Measurements from ENCODE around the gene AGBL1. TPM values are rescaled to one million over a fixed set of nuclear protein-coding genes. Genes with fewer than 3 reads are reported as not detected.

Gene AGBL1
- total RNA-seq, 1 donor from 2014 or later, result 0.76 TPM

DNA sequence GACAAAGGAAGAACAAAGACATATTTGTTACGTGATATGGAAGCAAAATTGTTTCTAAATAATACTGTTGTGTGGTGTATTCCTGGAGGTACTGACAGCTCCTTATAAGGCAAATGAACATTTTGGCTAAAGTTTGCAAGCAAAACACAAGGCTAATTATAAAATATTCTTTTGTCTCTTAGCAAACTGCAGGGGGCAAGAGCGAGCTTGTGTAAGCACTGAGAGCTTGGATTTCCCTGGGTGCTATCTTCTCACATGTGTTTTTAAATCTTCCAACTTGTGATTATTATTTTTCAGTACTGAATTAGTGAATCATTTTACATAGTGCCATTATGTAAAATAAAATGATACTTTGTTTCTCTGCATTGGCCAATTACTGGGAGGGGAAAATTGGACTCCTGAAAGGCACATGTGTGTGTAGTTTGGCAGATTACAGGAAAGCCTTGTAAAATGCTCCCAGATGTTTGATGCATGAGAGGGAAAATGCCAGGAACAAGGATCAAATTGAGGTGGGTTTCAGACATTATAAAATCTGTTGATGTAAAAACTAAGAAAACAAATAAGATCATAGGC is 611.5 kb downstream of the AGBL1 start:
- TF ChIP-seq, protein P1, sequence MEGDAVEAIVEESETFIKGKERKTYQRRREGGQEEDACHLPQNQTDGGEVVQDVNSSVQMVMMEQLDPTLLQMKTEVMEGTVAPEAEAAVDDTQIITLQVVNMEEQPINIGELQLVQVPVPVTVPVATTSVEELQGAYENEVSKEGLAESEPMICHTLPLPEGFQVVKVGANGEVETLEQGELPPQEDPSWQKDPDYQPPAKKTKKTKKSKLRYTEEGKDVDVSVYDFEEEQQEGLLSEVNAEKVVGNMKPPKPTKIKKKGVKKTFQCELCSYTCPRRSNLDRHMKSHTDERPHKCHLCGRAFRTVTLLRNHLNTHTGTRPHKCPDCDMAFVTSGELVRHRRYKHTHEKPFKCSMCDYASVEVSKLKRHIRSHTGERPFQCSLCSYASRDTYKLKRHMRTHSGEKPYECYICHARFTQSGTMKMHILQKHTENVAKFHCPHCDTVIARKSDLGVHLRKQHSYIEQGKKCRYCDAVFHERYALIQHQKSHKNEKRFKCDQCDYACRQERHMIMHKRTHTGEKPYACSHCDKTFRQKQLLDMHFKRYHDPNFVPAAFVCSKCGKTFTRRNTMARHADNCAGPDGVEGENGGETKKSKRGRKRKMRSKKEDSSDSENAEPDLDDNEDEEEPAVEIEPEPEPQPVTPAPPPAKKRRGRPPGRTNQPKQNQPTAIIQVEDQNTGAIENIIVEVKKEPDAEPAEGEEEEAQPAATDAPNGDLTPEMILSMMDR (IDR thresholded peaks at IDR 0.05; ENCODE audit: partially characterized antibody, unreplicated experiment), result no peak
- H3K9me3 Mint-ChIP-seq (ENCODE audit: unreplicated experiment), result peaks cover 2% of the 10 kb centered on the region
- no peaks in the 10 kb centered on the region for H3K4me1 Mint-ChIP-seq (ENCODE audit: low read depth, unreplicated experiment)
- no peaks in the 10 kb centered on the region for H3K27me3 Mint-ChIP-seq (ENCODE audit: unreplicated experiment)
- peak; percentile 27 for DNase-seq
- H3K36me3 Mint-ChIP-seq (ENCODE audit: unreplicated experiment), result no peaks in the 10 kb centered on the region
- no peak overlapping the region for H3K27ac Mint-ChIP-seq (ENCODE audit: unreplicated experiment)
- H3K4me3 Mint-ChIP-seq (ENCODE audit: unreplicated experiment), result no peak overlapping the region

DNA sequence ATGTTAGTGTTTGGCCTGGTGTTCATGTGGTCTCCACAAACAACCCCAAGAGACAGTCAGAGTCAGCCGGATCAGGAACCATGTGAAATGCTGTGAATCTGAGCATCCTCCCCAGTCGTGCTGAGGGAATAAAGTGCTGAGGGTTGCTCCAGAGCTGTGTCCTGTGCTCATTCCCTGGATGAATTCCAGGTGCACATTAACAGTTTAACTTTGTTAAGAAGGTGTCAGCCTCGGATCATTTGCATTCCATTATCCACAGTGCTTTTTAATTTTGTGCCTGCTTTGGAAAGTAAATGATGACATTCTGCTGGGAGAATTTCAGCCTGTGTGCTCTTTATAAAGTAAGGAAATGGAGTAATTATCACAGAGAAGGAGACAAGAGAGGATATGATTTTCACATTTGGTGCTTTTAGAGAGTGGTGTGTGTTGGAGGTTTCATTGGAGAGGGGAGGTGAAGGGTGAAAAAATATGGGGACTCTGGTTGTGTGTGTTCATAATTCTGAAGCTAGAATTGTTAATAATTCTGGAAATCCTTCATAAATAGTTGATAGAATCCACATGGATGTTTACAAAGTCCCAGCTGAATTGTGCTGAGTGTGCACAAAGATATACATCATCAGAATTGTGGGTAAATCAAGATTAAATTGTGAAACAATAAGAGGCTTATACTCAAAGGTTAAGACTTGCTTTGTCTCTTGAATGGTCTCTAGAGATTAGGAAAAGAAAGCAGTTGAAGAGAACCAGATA is 621.4 kb downstream of the AGBL1 start:
- Mint-ChIP-seq H3K4me3 (ENCODE audit: unreplicated experiment) (no peak overlapping the region), H3K27ac (ENCODE audit: unreplicated experiment) (no peak overlapping the region), H3K36me3 (ENCODE audit: unreplicated experiment) (peaks cover 15% of the 10 kb centered on the region), H3K9me3 (ENCODE audit: unreplicated experiment) (peaks cover 2% of the 10 kb centered on the region), H3K4me1 (ENCODE audit: low read depth, unreplicated experiment) (peaks cover 2% of the 10 kb centered on the region), H3K27me3 (ENCODE audit: unreplicated experiment) (no peaks in the 10 kb centered on the region)
- TF ChIP-seq, protein P1 (IDR thresholded peaks at IDR 0.05; ENCODE audit: partially characterized antibody, unreplicated experiment), result no peak
- no peak for DNase-seq

DNA sequence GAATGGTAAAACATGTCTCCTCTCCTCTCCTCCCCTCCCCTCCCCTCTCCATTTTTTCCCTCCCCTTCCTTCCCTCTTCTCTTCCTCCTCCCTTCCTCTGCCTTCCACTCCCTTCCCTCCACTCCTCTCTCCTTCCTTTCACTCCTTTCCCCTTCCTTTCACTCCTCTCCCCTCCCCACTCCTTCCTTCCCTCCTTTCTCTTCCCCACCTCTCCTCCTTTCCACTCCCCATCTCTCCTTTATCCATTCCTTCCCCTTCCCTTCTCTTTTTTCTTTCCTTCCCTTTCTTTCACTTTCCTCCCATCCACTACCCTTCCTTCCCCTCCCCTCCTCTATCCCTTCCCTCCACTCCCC is 621.9 kb downstream of the AGBL1 start:
- peaks cover 2% of the 10 kb centered on the region for H3K4me1 Mint-ChIP-seq (ENCODE audit: low read depth, unreplicated experiment)

DNA sequence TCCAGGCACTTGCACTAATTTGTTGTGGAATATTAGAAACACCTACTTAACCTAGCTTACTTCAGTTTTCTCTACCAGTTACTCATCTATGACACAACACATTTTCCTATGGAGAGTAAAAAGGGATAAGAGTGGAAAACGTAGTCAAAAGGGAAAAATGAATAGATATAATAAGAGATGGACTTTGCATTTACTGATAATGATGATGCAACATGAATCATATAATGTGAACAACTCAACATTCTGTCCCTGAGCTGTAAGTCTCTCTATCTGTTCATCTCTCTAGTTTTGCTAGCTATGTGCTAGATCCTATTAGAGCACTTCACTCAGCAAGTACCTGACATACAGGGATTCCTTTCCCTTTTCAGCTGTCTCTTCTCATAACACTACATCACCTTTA is 627.1 kb downstream of the AGBL1 start:
- no peak for DNase-seq
- peaks cover 2% of the 10 kb centered on the region for H3K9me3 Mint-ChIP-seq (ENCODE audit: unreplicated experiment)
- H3K4me3 Mint-ChIP-seq (ENCODE audit: unreplicated experiment), result no peak overlapping the region
- TF ChIP-seq, protein P1 (IDR thresholded peaks at IDR 0.05; ENCODE audit: partially characterized antibody, unreplicated experiment), result no peak
- no peaks in the 10 kb centered on the region for H3K27me3 Mint-ChIP-seq (ENCODE audit: unreplicated experiment)
- peaks cover 5% of the 10 kb centered on the region for H3K36me3 Mint-ChIP-seq (ENCODE audit: unreplicated experiment)
- no peaks in the 10 kb centered on the region for H3K4me1 Mint-ChIP-seq (ENCODE audit: low read depth, unreplicated experiment)
- H3K27ac Mint-ChIP-seq (ENCODE audit: unreplicated experiment), result no peak overlapping the region

More for the DNA sequence above, 621.9 kb downstream of the AGBL1 start:
- Mint-ChIP-seq H3K4me3 (ENCODE audit: unreplicated experiment) (no peak overlapping the region), H3K9me3 (ENCODE audit: unreplicated experiment) (peaks cover 2% of the 10 kb centered on the region), H3K27ac (ENCODE audit: unreplicated experiment) (no peak overlapping the region), H3K27me3 (ENCODE audit: unreplicated experiment) (no peaks in the 10 kb centered on the region), H3K36me3 (ENCODE audit: unreplicated experiment) (peaks cover 15% of the 10 kb centered on the region)
- TF ChIP-seq, protein P1 (IDR thresholded peaks at IDR 0.05; ENCODE audit: partially characterized antibody, unreplicated experiment), result no peak
- no peak for DNase-seq

DNA sequence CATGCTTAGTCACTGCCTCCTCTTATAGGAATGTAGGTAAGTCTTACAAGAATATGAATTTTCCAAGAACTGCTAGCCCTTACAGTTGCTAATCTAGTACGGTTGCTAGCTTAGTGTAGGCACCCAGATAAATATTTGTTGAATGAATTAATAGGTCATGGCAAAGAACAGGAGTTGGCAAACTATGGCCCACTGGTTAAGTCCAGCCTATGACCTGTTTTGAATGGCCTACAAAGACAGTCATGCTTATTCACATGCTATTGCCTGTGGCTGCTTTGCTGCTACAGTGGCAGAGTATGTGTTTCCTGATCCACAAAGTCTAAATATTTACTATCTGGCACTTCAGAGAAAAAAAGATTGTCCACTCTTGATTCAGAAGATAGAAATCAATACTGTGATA is 631.8 kb downstream of the AGBL1 start:
- TF ChIP-seq, protein P1 (IDR thresholded peaks at IDR 0.05; ENCODE audit: partially characterized antibody, unreplicated experiment), result no peak
- H3K27ac Mint-ChIP-seq (ENCODE audit: unreplicated experiment), result no peak overlapping the region
- no peak for DNase-seq
- H3K27me3 Mint-ChIP-seq (ENCODE audit: unreplicated experiment), result peaks cover 5% of the 10 kb centered on the region
- H3K9me3 Mint-ChIP-seq (ENCODE audit: unreplicated experiment), result no peaks in the 10 kb centered on the region
- no peak overlapping the region for H3K4me3 Mint-ChIP-seq (ENCODE audit: unreplicated experiment)
- H3K4me1 Mint-ChIP-seq (ENCODE audit: low read depth, unreplicated experiment), result peaks cover 9% of the 10 kb centered on the region
- H3K36me3 Mint-ChIP-seq (ENCODE audit: unreplicated experiment), result no peaks in the 10 kb centered on the region
